Pulmonary artery endothelial cell (primary cell): ENCODE measurements around the gene ANXA3. TPM values are rescaled to one million over a fixed set of nuclear protein-coding genes. Genes with fewer than 3 reads are reported as not detected.
"Not testable (repeated sequence)": the region's sequence is repeated elsewhere in the genome, so short reads cannot be mapped to it uniquely, and the experiment has no call there.

Source experiments
- DNase-seq: peaks from one replicate; pipeline ENCODE4 v3.0.0-alpha.2; 2011; ENCODE audit warnings: low read depth, low spot score
- total RNA-seq: library from RNA; depleted of rRNA; stranded (reverse); fragments of >200 nt; gene quantifications from 2 replicates; pipeline ENCODE4 v1.2.3, GENCODE V29; 2014

The ANXA3 gene
- total RNA-seq, 1 donor from 2014 or later = 226 TPM

DNA sequence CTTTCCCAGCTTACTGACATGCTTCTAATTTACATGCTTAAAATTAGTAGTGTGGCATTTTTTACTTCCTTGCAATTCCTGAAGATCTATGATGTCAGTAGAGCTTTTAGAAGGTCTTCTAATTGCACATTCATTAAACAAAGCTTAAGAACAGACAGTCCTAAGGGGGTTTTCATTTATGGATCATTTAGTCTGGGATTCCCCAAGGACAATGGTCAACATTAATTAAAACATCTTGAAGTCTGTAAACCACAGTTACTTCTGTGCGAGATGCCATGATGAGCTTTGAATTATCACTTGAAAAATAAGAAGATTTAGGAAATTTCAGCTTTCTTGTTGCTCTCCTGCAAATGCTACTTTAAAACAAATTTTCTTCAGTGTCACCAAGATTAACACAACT, 20.2 kb downstream of the ANXA3 start:
- no peak for DNase-seq

- DNase-seq = no peak
Observed at GRCh38 chr4:78578674-78579425, 27.3 kb downstream of the ANXA3 start.

GRCh38 chr4:78581618-78582017, 30.0 kb downstream of the ANXA3 start:
- DNase-seq = no peak

GRCh38 chr4:78584863-78585547, 33.4 kb downstream of the ANXA3 start:
- DNase-seq = no peak

DNA sequence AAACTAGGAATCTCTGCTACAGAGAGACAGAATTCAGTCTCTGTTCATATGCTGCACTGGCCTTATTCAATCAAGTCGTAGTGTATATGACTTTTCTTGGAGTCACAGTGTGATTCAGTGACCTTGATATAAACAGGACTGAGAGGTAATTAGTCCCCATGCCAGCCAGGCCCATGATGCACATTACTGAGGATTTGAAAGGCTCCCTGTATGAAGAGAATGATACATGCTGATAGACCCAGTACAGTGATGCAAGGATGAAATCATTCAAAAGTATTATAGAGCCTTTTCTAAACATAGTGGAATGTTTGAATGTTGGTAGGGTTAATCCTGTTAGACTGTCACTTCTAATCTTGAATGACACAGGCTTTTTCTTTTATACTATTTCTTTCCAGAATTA, 34.1 kb downstream of the ANXA3 start:
- DNase-seq = no peak

DNA sequence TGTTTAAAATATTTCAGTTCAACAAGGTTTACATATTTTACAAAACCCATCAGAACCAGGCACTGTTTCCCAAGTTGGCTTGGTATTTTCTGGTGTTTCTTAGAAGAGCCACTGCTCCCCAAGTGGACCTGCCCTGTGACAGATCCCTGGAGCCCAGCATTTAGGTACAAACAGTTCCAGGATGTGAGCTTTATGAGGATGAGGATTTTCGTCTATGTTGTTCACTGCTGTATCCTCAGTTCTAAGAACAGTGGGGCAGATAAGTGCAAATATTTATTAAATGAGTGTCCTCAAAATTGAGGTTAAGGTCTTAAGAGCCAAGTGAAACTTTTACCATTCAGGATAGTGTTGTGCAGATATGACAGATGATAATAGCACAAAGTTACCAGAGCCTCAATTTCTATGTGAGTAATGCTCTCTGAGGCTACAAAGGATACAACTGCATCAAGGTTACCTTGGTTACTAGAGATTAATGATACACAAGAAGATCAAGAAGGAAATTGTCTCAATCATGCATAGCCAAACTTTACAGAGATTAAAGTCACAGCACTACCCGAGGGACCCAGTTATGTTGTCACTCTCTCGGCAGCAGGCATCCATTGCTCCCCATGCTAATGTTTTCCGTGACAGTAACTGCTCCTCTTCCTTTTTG, 37.5 kb downstream of the ANXA3 start:
- DNase-seq = no peak

DNA sequence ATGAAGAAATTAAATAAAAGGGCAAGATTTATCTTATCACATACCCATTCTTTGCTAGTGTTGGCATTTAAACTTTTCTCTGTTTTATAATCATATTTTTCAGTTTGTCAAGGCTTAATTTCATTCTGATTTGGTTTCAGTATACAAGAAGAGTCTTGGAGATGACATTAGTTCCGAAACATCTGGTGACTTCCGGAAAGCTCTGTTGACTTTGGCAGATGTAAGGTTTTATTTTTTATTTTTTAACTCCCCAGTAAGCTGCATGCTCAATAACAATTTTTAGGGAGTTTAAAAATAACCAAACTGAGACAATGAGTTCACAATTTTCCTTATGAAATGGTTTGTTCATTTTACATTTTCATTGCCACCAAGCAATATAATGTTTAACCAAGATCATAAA, 39.8 kb downstream of the ANXA3 start:
- no peak for DNase-seq

- DNase-seq = no peak
Observed at GRCh38 chr4:78592088-78592783, 40.7 kb downstream of the ANXA3 start.

- DNase-seq = no peak
Observed at GRCh38 chr4:78596111-78596742, 44.7 kb downstream of the ANXA3 start.

DNA sequence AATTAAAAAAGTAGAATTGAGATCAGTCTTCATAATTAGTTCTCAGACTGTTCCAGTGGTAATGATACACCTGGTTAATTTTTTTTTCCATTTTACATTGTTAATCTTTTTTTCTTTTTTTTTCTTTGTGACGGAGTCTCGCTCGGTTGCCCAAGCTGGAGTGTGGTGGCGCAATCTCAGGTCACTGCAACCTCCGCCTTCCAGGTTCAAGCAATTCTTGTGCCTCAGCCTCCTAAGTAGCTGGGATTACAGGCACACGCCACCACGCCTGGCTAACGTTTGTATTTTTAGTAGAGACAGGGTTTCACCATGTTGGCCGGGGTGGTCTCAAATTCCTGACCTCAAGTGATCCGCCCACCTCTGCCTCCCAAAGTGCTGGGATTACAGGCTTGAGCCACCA, 46.9 kb downstream of the ANXA3 start:
- not testable (repeated sequence) for DNase-seq

DNA sequence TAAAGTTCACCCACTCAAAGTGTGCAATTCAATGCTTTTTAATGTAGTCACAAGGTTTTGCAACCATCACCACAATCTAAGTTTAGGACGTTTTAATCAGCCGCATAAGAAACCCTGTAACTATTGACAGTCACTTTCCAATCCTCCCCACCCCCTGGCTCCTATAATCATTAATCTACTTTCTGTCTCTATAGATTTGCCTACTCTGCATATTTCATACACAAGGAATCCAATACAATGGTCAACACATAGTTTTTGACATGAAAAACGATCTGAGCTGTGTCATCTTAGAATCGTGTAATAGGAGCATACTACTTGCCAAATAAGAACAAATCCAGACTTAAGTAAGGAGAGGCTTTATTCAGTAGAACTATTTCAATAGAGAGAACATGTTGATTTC, 47.6 kb downstream of the ANXA3 start:
- no peak for DNase-seq

DNA sequence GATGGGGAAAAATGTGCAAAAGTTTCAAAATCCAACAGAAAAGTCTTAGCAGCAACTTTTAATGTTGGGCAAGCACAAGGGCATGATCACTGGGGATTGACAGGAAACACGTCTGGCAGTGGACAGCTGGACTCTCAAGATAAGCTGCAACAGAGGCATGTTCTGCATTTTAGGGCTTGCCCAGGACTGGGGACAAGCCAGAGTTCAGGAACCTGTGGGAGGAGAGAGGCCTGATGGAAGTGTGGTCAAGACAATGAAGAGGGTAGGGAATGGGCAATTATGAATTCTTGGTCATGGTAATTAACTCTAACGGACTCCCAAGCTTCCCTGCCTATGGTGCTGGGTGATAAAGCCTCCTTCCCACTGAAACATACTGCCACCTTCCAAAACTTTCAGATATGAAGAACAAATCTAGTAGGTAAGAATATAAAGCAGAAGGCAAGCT, 48.4 kb downstream of the ANXA3 start:
- DNase-seq = peak; percentile 63

- no peak for DNase-seq
Observed at GRCh38 chr4:78601013-78601412, 49.4 kb downstream of the ANXA3 start.

- no peak for DNase-seq
Observed at GRCh38 chr4:78602334-78602733, 50.8 kb downstream of the ANXA3 start.

DNA sequence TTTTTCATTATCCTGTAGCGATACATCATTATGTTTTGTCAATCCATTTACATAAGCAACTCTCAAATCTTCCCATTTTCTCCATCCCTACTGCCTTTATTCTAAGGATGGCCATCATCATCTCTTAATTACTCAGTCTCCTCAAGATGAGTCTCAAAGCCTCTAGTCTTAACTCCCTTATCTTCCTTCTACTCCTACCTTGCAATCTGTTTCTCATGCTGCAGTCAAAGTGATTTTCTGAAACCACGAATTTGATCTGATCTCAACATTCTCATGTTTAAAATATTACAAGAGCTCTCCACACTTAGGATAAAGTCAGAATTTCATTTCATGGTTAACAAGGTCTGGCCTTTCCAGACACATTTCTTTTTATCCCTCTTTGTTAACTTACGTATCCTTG, 51.8 kb downstream of the ANXA3 start:
- no peak for DNase-seq

DNA sequence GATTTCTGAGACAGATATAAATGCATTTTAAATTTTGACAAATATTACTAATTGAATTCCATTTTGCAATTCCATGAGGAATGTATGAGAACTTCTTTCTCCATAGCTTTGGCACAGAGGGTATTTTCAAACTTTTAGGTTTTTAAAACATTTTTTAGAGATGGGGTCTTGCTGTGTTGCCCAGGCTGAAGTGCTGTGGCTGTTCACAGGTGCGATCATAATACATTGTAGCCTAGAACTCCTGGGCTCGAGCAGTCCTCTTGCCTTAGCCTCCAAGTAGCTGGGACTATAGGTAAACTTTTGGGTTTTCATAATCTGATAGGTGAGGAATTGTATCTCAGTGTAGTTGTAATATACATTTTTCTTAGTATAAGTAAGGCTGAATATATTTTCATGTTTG, 53.4 kb downstream of the ANXA3 start:
- DNase-seq = no peak

DNA sequence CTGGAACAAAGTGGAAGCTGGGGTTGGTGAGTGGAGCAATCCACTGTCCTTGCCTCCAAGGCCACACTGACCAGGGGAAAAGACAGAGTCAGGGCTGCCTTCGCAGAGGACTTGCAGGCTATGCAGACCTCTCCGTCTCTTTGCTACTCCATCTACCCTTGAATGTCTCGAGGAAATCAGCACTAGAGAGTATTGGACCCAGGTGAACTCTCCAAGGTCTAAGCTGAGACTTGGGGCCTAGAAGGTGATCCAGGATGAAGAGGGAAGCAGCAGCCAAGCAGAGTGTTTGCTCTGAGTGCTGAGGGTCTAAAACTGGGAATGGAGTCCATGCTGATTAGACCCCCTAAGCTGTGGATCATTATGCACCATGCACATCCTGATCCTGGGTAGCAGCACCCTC, 54.5 kb downstream of the ANXA3 start:
- DNase-seq = no peak

DNA sequence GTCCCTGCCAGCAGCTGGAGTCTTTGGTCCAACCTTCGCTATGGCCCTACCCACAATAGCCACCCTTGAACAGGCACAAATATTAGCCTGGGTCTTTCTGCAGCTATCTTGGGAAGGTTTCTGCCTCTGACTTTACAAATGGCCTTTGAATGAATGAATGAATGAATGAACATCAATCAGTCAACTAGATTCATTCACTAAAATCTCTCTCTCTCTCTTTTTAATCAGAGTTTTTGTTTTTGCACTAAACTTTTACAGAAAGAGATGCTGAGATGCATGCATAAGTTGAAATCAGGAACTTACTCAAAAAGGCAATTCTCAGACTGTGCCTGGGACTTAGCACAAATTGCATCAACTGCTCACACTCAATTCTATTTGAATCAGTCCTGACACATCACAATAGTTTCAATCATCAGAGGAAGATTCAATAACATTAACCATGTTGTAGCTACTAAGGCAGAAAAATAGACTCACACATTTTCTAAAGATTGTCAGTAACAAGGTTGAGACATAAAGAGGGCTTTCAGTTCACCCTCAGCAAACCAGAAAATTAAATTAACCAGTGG, 55.0 kb downstream of the ANXA3 start:
- DNase-seq = no peak

DNA sequence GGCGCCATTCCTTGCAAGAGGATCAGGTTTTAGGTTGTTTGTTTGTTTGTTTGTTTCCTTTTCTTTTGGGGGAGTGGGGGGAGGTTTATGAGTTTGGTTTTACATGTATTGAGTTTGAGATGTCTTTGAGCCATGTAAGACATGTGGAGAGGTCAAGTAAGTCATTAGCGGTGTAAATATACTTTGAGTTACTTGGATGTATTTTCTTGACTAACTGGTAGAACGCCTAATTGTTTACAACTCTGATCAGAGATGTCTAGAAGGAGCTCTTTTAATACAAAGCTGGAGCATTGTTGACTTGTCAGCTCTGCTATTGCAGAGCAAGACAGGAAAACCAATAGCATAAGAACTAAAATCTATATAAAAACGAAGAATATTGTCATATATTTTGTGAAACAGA, 57.1 kb downstream of the ANXA3 start:
- no peak for DNase-seq

- no peak for DNase-seq
Observed at GRCh38 chr4:78609580-78609979, 58.0 kb downstream of the ANXA3 start.

- no peak for DNase-seq
Observed at GRCh38 chr4:78610546-78611214, 59.1 kb downstream of the ANXA3 start.
